ENCODE results near the gene TMEM80.

- TF ChIP-seq, protein P1, sequence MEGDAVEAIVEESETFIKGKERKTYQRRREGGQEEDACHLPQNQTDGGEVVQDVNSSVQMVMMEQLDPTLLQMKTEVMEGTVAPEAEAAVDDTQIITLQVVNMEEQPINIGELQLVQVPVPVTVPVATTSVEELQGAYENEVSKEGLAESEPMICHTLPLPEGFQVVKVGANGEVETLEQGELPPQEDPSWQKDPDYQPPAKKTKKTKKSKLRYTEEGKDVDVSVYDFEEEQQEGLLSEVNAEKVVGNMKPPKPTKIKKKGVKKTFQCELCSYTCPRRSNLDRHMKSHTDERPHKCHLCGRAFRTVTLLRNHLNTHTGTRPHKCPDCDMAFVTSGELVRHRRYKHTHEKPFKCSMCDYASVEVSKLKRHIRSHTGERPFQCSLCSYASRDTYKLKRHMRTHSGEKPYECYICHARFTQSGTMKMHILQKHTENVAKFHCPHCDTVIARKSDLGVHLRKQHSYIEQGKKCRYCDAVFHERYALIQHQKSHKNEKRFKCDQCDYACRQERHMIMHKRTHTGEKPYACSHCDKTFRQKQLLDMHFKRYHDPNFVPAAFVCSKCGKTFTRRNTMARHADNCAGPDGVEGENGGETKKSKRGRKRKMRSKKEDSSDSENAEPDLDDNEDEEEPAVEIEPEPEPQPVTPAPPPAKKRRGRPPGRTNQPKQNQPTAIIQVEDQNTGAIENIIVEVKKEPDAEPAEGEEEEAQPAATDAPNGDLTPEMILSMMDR (IDR thresholded peaks at IDR 0.05), result peak in 1 of 4 experiments; percentile 7
- TF ChIP-seq POLR2A (IDR thresholded peaks at IDR 0.05), result peak in 1 of 2 donors; percentile 37
- TF ChIP-seq EP300 (IDR thresholded peaks at IDR 0.05), result no peak
These were observed 891 bp upstream of the TMEM80 start, which contains the start of gene DEAF1 for GRCh38 chr11:694563-695287.
